Left cardiac atrium (tissue), 4 donors: Measurements from ENCODE around the gene IGFBPL1. TPM values are rescaled to one million over a fixed set of nuclear protein-coding genes. Genes with fewer than 3 reads are reported as not detected.
"Not testable (repeated sequence)": the region's sequence is repeated elsewhere in the genome, so short reads cannot be mapped to it uniquely, and the experiment has no call there.

Experiments
- ATAC-seq, 2 donors: fragments of 200-7000 bp; cut with Tn5 transposase; one replicate each; pipeline ENCODE4 v1.9.1; 2020; ENCODE audit warnings: mild to moderate bottlenecking in 2 of 2, moderate library complexity in 2 of 2
- DNase-seq: peaks from one replicate; pipeline ENCODE4 v3.0.0-alpha.2; 2020
- intact Hi-C, 2 donors: fragments of 100-400 bp; cut with DNase I; formaldehyde crosslinking; loops; one replicate each; pipeline versions ENCODE4 v1.14.1 to v1.15.1; 2022 to 2023
- total RNA-seq, 2 donors: library from RNA; stranded (reverse); fragmentation: NEBNext Ultra II Directional; extraction: Animal tissue kit (Norgen Biotek cat#: 25700); gene quantifications; one replicate each; pipeline ENCODE4 v1.2.1, GENCODE V29; 2021
- donor health status: DM: no; HTN: yes; CAD: no.
- donor health status: DM: no; HTN: yes; CAD: no; lungs with severe emphysema.
- donor health status: DM: yes; HTN: yes; CAD: no.
- donor health status: Dilated cardiomyopathy.

IGFBPL1 gene
- total RNA-seq, 2 donors from 2014 or later: 0.31 to 3.5 TPM

GRCh38 chr9:38406476-38407186 lies 17.6 kb downstream of the IGFBPL1 start:
- DNase-seq (no peak), ATAC-seq (no peak)
- intact Hi-C loops: loop anchor here in 1 of 2 donors (10.0 kb wide), 1 partner anchor 662 kb away; no protein-coding TSS in a partner anchor

GRCh38 chr9:38405785-38406184 lies 18.5 kb downstream of the IGFBPL1 start:
- intact Hi-C loops: loop anchor here in 1 of 2 donors (10.0 kb wide), 1 partner anchor 661 kb away; no protein-coding TSS in a partner anchor
- no peak for ATAC-seq

GRCh38 chr9:38404314-38404713 lies 19.9 kb downstream of the IGFBPL1 start:
- no peak for ATAC-seq
- DNase-seq: no peak
- intact Hi-C loops: loop anchor here in 1 of 2 donors (10.0 kb wide), 1 partner anchor 660 kb away; no protein-coding TSS in a partner anchor

More at GRCh38 chr9:38405785-38406184, 18.5 kb downstream of the IGFBPL1 start:
- no peak for DNase-seq

GRCh38 chr9:38401994-38402393 lies 22.3 kb downstream of the IGFBPL1 start:
- ATAC-seq (peak in 1 of 2 donors; percentile 58), DNase-seq (no peak)
- intact Hi-C loops: loop anchor here in 1 of 2 donors (10.0 kb wide), 1 partner anchor 657 kb away; no protein-coding TSS in a partner anchor

GRCh38 chr9:38399191-38399590 lies 25.1 kb downstream of the IGFBPL1 start:
- ATAC-seq, intact Hi-C loops, DNase-seq: not testable (repeated sequence)

- no peak for DNase-seq
- intact Hi-C loops: no loop called here
- no peak for ATAC-seq
Measured at GRCh38 chr9:38396371-38396671, 27.9 kb downstream of the IGFBPL1 start.

GRCh38 chr9:38395653-38396370 lies 28.4 kb downstream of the IGFBPL1 start:
- no peak for DNase-seq
- intact Hi-C loops: no loop called here
- no peak for ATAC-seq

- no peak for DNase-seq
- intact Hi-C loops: no loop called here
- ATAC-seq: no peak
Measured at GRCh38 chr9:38394416-38394815, 29.8 kb downstream of the IGFBPL1 start.

GRCh38 chr9:38393128-38393796 lies 31.0 kb downstream of the IGFBPL1 start:
- intact Hi-C loops: no loop called here
- DNase-seq (no peak), ATAC-seq (no peak)

- DNase-seq (peak; percentile 90), ATAC-seq (peak; percentile 98 to 99)
- intact Hi-C loops: no loop called here
Measured at GRCh38 chr9:38392235-38393127, 31.8 kb downstream of the IGFBPL1 start, which contains the start of gene ALDH1B1. TSS of gene ALDH1B1 (plus strand) at chr9:38392702. CDS start at chr9:38395749, 3,047 bp downstream.

- intact Hi-C loops: no loop called here
Measured at GRCh38 chr9:38391278-38392118, 32.8 kb downstream of the IGFBPL1 start.

GRCh38 chr9:38390851-38391250 lies 33.4 kb downstream of the IGFBPL1 start:
- ATAC-seq (no peak), DNase-seq (no peak)
- intact Hi-C loops: no loop called here

More at GRCh38 chr9:38391278-38392118, 32.8 kb downstream of the IGFBPL1 start:
- ATAC-seq: no peak
- DNase-seq: no peak

- no peak for ATAC-seq
- no peak for DNase-seq
- intact Hi-C loops: no loop called here
Measured at GRCh38 chr9:38390442-38390841, 33.8 kb downstream of the IGFBPL1 start.

- no peak for DNase-seq
- no peak for ATAC-seq
- intact Hi-C loops: no loop called here
Measured at GRCh38 chr9:38389313-38389712, 34.9 kb downstream of the IGFBPL1 start.

GRCh38 chr9:38388283-38389223 lies 35.7 kb downstream of the IGFBPL1 start:
- peak; percentile 8 to 49 for ATAC-seq
- DNase-seq: no peak
- intact Hi-C loops: no loop called here

GRCh38 chr9:38387751-38388150 lies 36.5 kb downstream of the IGFBPL1 start:
- ATAC-seq (no peak), DNase-seq (no peak)
- intact Hi-C loops: no loop called here

GRCh38 chr9:38387066-38387465 lies 37.2 kb downstream of the IGFBPL1 start:
- intact Hi-C loops: no loop called here

More at GRCh38 chr9:38387066-38387465, 37.2 kb downstream of the IGFBPL1 start:
- ATAC-seq (no peak), DNase-seq (no peak)
